Gastroesophageal sphincter (tissue), 3 donors: ENCODE results near the gene PCK2.

Experiments used
- POLR2A ChIP-seq, 2 donors: fragments of 450-650 bp; IDR thresholded peaks; one replicate each; pipeline ENCODE4 v1.6.1; 2017; ENCODE audit warnings: antibody characterized with exemption in 2 of 2, mild to moderate bottlenecking in 2 of 2, moderate library complexity in 1 of 2
- POLR2AphosphoS5 ChIP-seq: sonication (generic); formaldehyde crosslinking; IDR thresholded peaks from one replicate; pipeline ENCODE4 v1.6.1; 2017; ENCODE audit warnings: antibody characterized with exemption
- TF ChIP-seq, protein P1 (sequence below), 4 experiments: fragments of 200-600 bp in 2 of 4; fragments of 450-650 bp in 2 of 4; sonication (generic) in 1 of 4; IDR thresholded peaks; one replicate each; pipeline ENCODE4 v1.5.1; 2017 to 2019; ENCODE audit warnings: antibody characterized with exemption in 4 of 4, mild to moderate bottlenecking in 2 of 4, moderate library complexity in 2 of 4

DNA sequence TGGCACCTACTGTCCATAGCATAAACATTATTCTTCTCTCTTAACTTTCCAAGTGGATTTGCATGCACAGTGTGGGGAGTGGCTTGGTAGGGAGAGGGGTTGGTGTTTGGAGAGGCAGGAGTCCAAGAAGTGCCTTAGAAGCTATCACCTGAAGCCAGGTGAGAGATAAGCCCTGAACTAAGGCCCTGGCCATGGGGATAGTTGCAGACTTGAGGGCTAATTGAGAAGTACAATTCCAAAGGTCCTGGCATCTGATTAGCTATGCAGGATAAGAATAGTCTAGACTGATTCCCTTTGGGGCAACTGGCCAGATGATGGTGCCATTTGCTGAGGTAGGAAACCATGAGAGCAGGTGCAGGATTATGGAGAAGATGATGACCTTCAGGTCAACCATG, 2.0 kb upstream of the PCK2 start:
- TF ChIP-seq, protein P1, sequence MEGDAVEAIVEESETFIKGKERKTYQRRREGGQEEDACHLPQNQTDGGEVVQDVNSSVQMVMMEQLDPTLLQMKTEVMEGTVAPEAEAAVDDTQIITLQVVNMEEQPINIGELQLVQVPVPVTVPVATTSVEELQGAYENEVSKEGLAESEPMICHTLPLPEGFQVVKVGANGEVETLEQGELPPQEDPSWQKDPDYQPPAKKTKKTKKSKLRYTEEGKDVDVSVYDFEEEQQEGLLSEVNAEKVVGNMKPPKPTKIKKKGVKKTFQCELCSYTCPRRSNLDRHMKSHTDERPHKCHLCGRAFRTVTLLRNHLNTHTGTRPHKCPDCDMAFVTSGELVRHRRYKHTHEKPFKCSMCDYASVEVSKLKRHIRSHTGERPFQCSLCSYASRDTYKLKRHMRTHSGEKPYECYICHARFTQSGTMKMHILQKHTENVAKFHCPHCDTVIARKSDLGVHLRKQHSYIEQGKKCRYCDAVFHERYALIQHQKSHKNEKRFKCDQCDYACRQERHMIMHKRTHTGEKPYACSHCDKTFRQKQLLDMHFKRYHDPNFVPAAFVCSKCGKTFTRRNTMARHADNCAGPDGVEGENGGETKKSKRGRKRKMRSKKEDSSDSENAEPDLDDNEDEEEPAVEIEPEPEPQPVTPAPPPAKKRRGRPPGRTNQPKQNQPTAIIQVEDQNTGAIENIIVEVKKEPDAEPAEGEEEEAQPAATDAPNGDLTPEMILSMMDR (IDR thresholded peaks at IDR 0.05), result no peak
- TF ChIP-seq POLR2A (IDR thresholded peaks at IDR 0.05) (no peak), POLR2AphosphoS5 (no peak)
